D721Med (cell line): ENCODE data around the gene TSPEAR.

Experiments used
- DNase-seq: peaks from one replicate; pipeline ENCODE4 v3.0.0; 2011; ENCODE audit warnings: low spot score; ENCODE audit not compliant: insufficient read length
- FAIRE-seq: peaks from 2 replicates; lab custom pipeline; 2011; peaks lifted over from hg19 to GRCh38; lab: Jason Lieb, UNC
- CTCF ChIP-seq: IDR thresholded peaks from 2 replicates; pipeline ENCODE4 v1.5.1; 2012; ENCODE audit warnings: mild to moderate bottlenecking, control low read depth; ENCODE audit not compliant: insufficient read depth; ENCODE audit errors: missing control alignments

Gene TSPEAR

GRCh38 chr21:44450402-44450801 is 261.0 kb downstream of the TSPEAR start:
- no peak for FAIRE-seq

GRCh38 chr21:44449473-44450363 is 261.7 kb downstream of the TSPEAR start:
- FAIRE-seq, result no peak
- TF ChIP-seq CTCF, result no peak
- no peak for DNase-seq

More at GRCh38 chr21:44450402-44450801, 261.0 kb downstream of the TSPEAR start:
- no peak for TF ChIP-seq CTCF
- DNase-seq, result no peak

- no peak for FAIRE-seq
- no peak for TF ChIP-seq CTCF
- no peak for DNase-seq
Measured at GRCh38 chr21:44448651-44449131, 262.7 kb downstream of the TSPEAR start.
